IPS-15b (cell line): Measurements from ENCODE around the gene LMTK2.
A peak's percentile ranks its signal among the peaks of the same experiment; 100 is the strongest.

ENCODE experiments used
- H3K27me3 ChIP-seq: one replicate; pipeline ENCODE4 v1.6.1; 2013; ENCODE audit warnings: low read length; ENCODE audit not compliant: control insufficient read depth, insufficient read depth
- H3K36me3 ChIP-seq: one replicate; pipeline ENCODE4 v1.6.1; 2013; ENCODE audit warnings: low read length; ENCODE audit not compliant: control insufficient read depth, insufficient read depth
- H3K4me1 ChIP-seq: one replicate; pipeline ENCODE4 v1.6.1; 2013; ENCODE audit warnings: mild to moderate bottlenecking, low read length; ENCODE audit not compliant: control insufficient read depth, insufficient read depth
- H3K4me3 ChIP-seq: one replicate; pipeline ENCODE4 v1.5.1; 2013; ENCODE audit warnings: low read depth, low read length
- H3K9ac ChIP-seq: one replicate; pipeline ENCODE4 v1.6.1; 2013; ENCODE audit warnings: low read depth, mild to moderate bottlenecking, low read length
- H3K9me3 ChIP-seq: one replicate; pipeline ENCODE4 v1.6.1; 2013; ENCODE audit warnings: mild to moderate bottlenecking, low read length; ENCODE audit not compliant: control insufficient read depth, insufficient read depth

Gene LMTK2

DNA sequence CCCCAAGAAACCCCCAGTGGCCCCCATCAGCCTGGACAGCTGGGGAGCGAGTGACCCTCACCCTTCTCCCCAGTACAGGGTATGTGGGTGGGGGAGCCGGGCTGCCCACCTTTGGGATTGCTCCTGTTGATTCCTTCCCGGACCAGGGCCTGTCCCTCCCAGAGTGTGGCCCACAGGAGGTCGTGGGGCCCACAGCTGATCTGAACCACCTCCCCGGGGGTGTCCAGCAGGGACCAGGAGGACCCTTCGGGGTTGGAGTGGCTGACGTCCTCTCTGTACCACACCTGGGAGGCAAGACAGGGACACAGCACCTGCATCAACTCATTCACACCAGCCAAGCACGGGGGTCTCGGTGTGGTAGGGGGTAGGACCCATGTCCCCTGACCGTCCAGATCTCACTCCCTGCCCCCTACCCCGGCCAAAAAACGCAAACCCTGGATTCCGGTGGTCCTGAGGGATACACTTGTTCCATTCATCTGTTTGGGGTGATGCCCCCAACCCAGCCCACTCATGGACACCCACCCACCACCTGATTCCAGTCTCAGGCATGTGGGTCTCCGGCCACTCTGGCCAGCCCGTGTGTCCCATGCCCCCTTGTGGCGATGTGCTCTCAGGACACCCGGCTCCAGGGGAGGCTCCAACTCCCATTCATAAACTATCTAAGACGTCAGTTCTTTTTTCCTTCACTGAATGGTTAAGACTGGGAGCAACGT, 134.5 kb downstream of the LMTK2 start:
- H3K4me1 ChIP-seq = no peaks in the 10 kb centered on the region

DNA sequence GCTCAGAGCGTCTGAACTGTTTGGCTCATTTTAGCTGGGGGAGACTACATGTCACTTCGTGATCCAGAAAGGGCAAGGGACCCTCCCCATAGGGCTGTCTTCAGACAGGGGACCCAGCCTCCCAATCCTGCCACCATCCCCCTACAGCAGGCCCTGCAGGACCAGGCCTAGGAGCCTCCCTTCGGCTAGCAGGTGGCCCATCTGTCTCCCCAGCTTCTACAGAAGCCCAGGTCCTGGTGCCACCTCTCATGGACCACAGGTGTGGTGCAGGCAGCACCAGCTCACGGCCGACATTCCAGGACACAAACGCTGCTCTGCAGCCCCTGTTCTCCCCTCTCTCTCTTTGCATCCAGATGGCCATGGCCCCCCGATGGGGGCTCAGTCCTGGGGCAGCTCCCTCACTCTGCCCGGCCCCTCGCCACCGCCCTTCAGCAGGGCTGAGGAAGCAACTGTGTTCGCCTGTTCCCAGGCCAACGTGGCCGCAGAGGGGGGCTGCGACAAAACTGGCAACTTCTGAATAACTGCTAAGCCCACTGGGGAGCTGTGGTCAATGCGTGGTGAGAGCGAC, 135.1 kb downstream of the LMTK2 start:
- H3K27me3 ChIP-seq = no peaks in the 10 kb centered on the region
- H3K9ac ChIP-seq = no peak overlapping the region

More for the DNA sequence above, 134.5 kb downstream of the LMTK2 start:
- Histone ChIP-seq H3K36me3 (peaks cover 3% of the 10 kb centered on the region), H3K4me3 (no peak overlapping the region), H3K9me3 (no peaks in the 10 kb centered on the region), H3K27me3 (no peaks in the 10 kb centered on the region), H3K9ac (no peak overlapping the region)

DNA sequence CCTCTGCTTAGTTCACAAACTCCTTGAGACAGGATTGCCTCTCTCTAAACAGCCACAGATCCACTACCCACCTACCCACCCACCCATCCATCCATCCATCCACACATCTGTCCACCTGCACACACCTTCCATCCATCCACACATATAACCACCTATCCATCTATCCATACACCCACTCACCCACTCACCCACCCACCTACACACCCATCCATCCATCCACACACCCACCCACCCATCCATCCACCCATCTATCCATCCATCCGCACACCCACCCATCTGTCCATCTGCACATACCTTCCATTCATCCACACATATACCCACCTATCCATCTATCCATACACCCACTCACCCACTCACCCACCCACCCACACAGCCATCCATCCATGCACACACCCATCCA, 135.7 kb downstream of the LMTK2 start:
- H3K27me3 ChIP-seq = no peaks in the 10 kb centered on the region
- H3K4me3 ChIP-seq = no peak overlapping the region
- H3K9ac ChIP-seq = no peak overlapping the region
- peaks cover 3% of the 10 kb centered on the region for H3K36me3 ChIP-seq
- no peaks in the 10 kb centered on the region for H3K4me1 ChIP-seq
- H3K9me3 ChIP-seq = no peaks in the 10 kb centered on the region

More for the DNA sequence above, 135.1 kb downstream of the LMTK2 start:
- Histone ChIP-seq H3K36me3 (peaks cover 3% of the 10 kb centered on the region), H3K9me3 (no peaks in the 10 kb centered on the region), H3K4me1 (no peaks in the 10 kb centered on the region), H3K4me3 (no peak overlapping the region)

DNA sequence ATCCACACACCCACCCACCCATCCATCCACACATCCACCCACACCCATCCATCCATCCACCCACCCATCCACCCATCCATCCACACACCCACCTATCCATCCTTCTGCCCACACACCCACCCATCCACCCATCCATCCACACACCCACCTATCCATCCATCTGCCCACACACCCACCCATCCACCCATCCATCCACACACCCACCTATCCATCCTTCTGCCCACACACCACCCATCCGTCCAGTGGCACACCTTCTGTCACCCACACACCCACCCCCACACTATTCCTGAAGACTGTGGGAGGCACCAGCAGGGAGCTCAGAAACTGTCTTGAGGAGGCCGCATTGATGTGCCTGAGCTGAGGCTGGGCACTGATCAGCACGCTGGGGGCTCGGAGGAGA, 136.3 kb downstream of the LMTK2 start:
- no peak overlapping the region for H3K9ac ChIP-seq
- H3K27me3 ChIP-seq = no peaks in the 10 kb centered on the region
- no peak overlapping the region for H3K4me3 ChIP-seq
- H3K36me3 ChIP-seq = peaks cover 3% of the 10 kb centered on the region
- H3K4me1 ChIP-seq = no peaks in the 10 kb centered on the region
- H3K9me3 ChIP-seq = no peaks in the 10 kb centered on the region

DNA sequence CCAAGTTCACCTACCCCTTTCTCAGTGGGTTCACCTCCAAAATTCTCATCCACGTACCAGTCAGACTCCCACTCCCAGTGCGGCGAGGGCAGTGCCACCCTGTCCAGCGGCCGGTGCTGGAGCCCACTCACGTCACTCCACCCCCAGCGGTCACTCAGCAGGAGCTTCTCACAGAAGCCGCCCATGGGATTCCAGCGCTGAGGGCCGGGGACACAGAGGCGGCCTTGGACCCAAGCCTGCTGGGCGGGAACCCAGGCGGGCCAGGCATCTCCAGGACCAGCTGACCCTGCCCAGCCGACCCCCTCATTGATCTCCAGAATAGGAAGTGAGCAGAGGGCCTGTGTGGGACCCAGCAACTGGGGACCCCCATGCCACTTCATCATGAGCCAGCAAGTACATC, 138.2 kb downstream of the LMTK2 start:
- Histone ChIP-seq H3K9ac (no peak overlapping the region), H3K27me3 (no peaks in the 10 kb centered on the region), H3K9me3 (no peaks in the 10 kb centered on the region), H3K36me3 (peaks cover 3% of the 10 kb centered on the region), H3K4me3 (no peak overlapping the region), H3K4me1 (no peaks in the 10 kb centered on the region)

DNA sequence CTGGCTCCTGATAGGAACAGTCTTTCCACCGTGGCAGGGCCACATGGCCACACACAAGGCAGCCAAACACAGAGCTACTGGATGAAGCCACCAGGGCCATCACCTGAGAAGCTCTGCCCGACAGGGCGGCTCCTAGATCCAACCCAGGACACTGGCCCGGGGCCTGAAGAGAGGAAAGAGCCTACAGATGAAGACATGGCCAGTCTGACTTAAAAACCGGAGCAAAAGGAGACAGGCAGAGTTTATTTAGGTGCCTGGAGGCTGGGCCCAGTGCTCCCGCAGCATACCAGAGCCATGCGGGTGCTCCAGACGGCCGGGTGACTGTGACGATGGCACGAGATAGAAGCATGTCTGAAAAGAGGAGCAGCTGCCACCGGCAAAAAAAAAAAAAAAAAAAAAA, 141.5 kb downstream of the LMTK2 start:
- Histone ChIP-seq H3K9me3 (no peaks in the 10 kb centered on the region), H3K36me3 (peaks cover 2% of the 10 kb centered on the region), H3K27me3 (no peaks in the 10 kb centered on the region), H3K4me3 (no peak overlapping the region), H3K4me1 (peaks cover 5% of the 10 kb centered on the region), H3K9ac (no peak overlapping the region)

DNA sequence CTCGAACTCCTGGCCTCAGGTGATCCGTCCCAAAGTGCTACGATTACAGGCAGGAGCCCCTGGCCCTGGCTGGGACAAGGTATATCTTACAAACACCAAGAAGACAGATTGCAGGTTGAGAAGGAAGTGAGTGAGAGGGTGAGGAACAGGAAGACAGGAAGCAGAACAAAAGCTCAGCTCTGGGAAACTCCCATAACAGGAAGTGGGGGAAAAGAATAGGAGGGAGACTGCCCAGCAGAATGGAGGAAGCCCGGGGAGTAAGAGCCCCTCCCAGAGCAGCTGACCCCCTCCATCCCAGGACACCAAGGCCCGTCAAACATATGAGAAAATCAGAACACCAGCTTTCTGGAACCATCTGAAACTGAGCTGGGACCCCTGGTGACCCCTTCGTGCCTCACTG, 142.4 kb downstream of the LMTK2 start:
- Histone ChIP-seq H3K4me3 (no peak overlapping the region), H3K4me1 (peaks cover 5% of the 10 kb centered on the region)

DNA sequence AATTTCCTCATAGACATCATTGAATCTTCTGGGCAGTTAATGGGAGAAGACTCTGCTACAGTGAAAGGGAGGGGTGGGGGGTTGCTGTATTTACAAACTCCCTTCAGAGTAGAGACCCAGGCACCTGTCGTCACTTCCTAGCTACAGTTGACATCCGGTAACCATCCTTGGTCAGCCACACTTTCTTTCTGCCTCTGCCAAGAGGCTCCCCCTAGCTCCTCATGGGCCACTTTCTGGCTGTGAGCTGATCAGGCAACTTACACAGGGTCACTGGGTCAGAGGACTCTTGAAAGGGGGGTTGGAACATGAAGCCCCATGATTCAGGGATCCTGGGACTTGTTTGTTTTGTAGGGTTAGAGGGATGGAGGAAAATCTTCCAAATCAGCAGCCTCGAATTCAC, 144.1 kb downstream of the LMTK2 start:
- Histone ChIP-seq H3K9ac (no peak overlapping the region), H3K36me3 (peaks cover 2% of the 10 kb centered on the region), H3K4me3 (peak overlapping the region; percentile 90)

More for the DNA sequence above, 142.4 kb downstream of the LMTK2 start:
- Histone ChIP-seq H3K36me3 (peaks cover 2% of the 10 kb centered on the region), H3K27me3 (no peaks in the 10 kb centered on the region), H3K9ac (no peak overlapping the region), H3K9me3 (no peaks in the 10 kb centered on the region)

DNA sequence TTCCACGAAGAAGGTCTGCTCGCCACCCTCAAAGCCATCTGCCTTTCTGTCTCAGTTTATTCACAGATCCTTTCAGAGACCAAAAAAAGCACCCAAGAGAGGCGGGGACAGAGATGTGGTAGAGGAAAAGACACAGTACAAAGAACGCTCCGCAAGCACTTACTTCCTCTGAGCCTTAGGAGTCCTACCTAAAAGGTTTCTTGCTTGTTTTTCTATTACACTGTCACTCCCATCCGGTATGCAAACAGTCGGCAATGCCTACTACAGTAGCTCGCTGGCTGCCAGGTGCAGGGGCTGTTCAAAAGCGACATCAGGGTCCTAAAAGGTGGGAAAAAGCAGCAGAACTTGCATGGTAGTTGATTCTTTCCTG, 144.6 kb downstream of the LMTK2 start:
- Histone ChIP-seq H3K9ac (peak overlapping the region; percentile 1), H3K36me3 (peaks cover 2% of the 10 kb centered on the region), H3K4me3 (peak overlapping the region; percentile 90), H3K9me3 (no peaks in the 10 kb centered on the region), H3K4me1 (peaks cover 5% of the 10 kb centered on the region), H3K27me3 (no peaks in the 10 kb centered on the region)

More for the DNA sequence above, 144.1 kb downstream of the LMTK2 start:
- Histone ChIP-seq H3K27me3 (no peaks in the 10 kb centered on the region), H3K9me3 (no peaks in the 10 kb centered on the region), H3K4me1 (peaks cover 5% of the 10 kb centered on the region)

DNA sequence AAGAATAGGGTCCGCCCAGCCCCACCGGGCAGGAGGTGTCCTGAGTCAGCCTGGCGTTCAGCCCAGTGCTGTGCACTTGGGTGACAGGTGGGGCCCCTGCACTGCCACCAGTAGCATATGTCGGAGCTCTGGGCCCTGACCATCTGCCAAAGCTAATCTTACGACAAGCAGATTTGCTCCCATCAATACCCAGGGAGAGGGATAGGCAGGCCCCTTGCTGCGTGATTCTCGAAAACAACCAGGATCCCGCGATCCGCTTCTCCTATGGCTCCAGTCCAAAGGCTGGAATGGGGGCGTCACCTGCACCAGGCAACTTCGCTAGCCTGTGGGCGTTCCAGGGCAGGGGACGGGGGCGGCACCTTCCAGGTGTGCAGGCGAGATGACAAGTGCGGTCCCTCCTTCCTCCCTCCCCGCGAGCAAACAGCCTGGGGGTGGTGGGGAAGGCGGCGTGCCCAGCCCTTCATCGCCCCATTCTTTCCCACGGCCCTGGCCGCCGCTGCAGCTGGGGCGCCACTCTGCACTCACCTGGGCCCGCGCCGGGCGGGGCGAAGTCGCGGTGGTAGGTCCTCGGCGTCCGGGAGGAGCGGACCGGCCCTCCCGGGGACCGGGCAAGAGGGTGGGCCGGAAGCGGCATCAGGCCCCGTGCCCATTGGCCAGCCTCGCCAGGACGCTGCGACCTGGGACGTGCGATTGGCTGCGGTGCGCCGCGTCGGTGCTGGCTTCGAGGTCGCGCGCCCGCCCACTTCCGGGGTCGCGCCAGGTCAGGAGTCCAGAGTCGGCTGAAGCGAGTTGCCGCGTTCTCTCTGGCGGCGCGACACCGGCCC, 145.2 kb downstream of the LMTK2 start, which contains the start of gene TECPR1:
TSS of gene TECPR1 (minus strand) at position 632 of the 824 bp plus-strand sequence. CDS start 6,086 bp downstream, outside the sequence.
- peak within 1 kb of the TSS; percentile 90 for H3K4me3 ChIP-seq
- peaks cover 5% of the 10 kb centered on the region for H3K4me1 ChIP-seq
- H3K9ac ChIP-seq = peak within 1 kb of the TSS; percentile 1
- no peaks in the 10 kb centered on the region for H3K27me3 ChIP-seq
- no peaks in the 10 kb centered on the region for H3K9me3 ChIP-seq
- peaks cover 2% of the 10 kb centered on the region for H3K36me3 ChIP-seq

DNA sequence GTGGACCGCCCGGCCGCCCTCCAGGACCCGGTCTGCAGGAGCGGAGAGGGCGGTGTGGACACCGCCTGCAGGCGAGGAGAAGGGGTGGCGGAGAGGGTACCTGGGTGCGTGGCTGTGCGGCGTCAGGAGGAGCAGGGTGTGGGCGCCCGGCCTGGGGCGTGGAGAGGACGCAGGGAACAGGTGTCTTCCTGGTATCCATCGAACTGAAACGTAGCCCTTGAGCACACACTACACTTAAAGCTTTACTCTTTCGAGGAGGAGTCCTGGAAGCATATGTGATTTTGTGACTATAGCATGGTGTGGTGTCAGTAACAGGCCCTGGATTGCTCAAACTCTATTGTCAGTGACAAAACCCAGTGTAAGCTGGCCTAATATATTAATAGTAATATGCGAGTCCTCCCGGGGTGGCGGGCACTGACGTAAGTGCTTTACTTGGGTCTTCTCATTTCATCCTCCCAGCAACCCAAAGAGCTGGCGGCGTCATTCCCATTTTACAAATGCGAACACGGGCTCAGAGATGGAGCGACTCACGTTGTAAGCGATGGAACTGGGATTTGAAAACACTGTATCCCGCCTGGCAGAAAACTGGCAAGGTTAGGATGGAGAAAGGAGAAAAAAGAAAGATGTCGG, 145.9 kb downstream of the LMTK2 start:
- Histone ChIP-seq H3K9ac (no peak overlapping the region), H3K4me3 (peak overlapping the region; percentile 90), H3K27me3 (no peaks in the 10 kb centered on the region), H3K4me1 (peaks cover 5% of the 10 kb centered on the region), H3K36me3 (peaks cover 2% of the 10 kb centered on the region), H3K9me3 (no peaks in the 10 kb centered on the region)
